Epithelial cell of esophagus (primary cell): ENCODE results near the gene ASS1.

Experiments
- DNase-seq: peaks from one replicate; pipeline ENCODE4 v3.0.0; 2010; ENCODE audit warnings: low read depth
- H3K4me3 ChIP-seq: 2 replicates; pipeline ENCODE4 v1.5.1; 2011; ENCODE audit warnings: mild to moderate bottlenecking, low read length, control low read depth
- CTCF ChIP-seq: IDR thresholded peaks from 2 replicates; pipeline ENCODE4 v1.5.1; 2011; ENCODE audit warnings: low read depth, mild to moderate bottlenecking, low read length, control low read depth, inconsistent platforms; ENCODE audit not compliant: insufficient read depth; ENCODE audit errors: missing control alignments

Gene ASS1

GRCh38 chr9:130522233-130522808 is 77.6 kb downstream of the ASS1 start:
- no peak for TF ChIP-seq CTCF
- no peak overlapping the region for H3K4me3 ChIP-seq
- DNase-seq, result no peak

- no peak for DNase-seq
- H3K4me3 ChIP-seq, result no peak overlapping the region
- no peak for TF ChIP-seq CTCF
Observed at GRCh38 chr9:130523921-130524320, 79.2 kb downstream of the ASS1 start.

- TF ChIP-seq CTCF, result no peak
- H3K4me3 ChIP-seq, result no peak overlapping the region
- DNase-seq, result no peak
Observed at GRCh38 chr9:130526193-130526853, 81.6 kb downstream of the ASS1 start.

- no peak for TF ChIP-seq CTCF
- DNase-seq, result no peak
- no peak overlapping the region for H3K4me3 ChIP-seq
Observed at GRCh38 chr9:130526854-130527650, 82.3 kb downstream of the ASS1 start.

GRCh38 chr9:130527651-130528310 is 83.0 kb downstream of the ASS1 start:
- H3K4me3 ChIP-seq, result no peak overlapping the region
- TF ChIP-seq CTCF, result no peak
- no peak for DNase-seq

DNA sequence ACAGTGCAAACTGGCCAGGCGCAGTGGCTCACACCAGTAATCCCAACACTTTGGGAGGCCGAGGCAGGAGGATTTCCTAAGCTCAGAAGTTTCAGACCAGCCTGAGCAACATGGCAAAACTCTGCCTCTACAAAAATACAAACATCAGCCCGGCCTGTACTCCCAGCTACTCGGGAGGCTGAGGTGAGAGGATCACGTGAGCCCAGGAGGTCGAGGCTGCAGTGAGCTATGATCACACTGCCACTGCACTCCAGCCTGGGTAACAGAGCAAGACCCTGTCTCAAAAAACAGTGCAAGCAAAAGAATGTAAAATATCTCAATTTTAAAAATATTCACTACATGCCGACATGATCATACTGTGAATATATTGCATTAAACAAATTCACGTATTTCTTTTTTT is 83.9 kb downstream of the ASS1 start:
- no peak for TF ChIP-seq CTCF
- no peak for DNase-seq
- no peak overlapping the region for H3K4me3 ChIP-seq
